IMR-90 (cell line): ENCODE data around the gene SPACA7. TPM values are rescaled to one million over a fixed set of nuclear protein-coding genes. Genes with fewer than 3 reads are reported as not detected.

Source experiments
- ATAC-seq: fragments of 200-7000 bp; cut with Tn5 transposase; 2 replicates; pipeline ENCODE4 v1.9.1; 2020; ENCODE audit warnings: low read depth, mild to moderate bottlenecking, moderate library complexity
- BruUV-seq: library from RNA; stranded (reverse); fragments of 400-500 nt; replicated peaks from 2 replicates; lab custom pipeline; 2021; lab: Mats Ljungman, UMichigan
- CTCF ChIA-PET: fragments of 300-600 bp; formaldehyde crosslinking; extraction: SDS; loops from one replicate; lab custom pipeline; 2021; ENCODE audit warnings: antibody characterized with exemption; lab: Yijun Ruan, JAX
- POLR2A ChIA-PET: fragments of 300-600 bp; sonication (Branson Sonifier 250); formaldehyde crosslinking; loops from one replicate; lab custom pipeline; 2022; ENCODE audit warnings: antibody characterized with exemption; ENCODE audit not compliant: unreplicated experiment; lab: Charles Lee
- DNase-seq: peaks from one replicate; pipeline ENCODE4 v3.0.0; 2013
- H2AFZ ChIP-seq: replicated peaks from 2 replicates; pipeline ENCODE3; 2013; ENCODE audit warnings: low read length, mild to moderate bottlenecking; ENCODE audit not compliant: poor library complexity
- H2AK5ac ChIP-seq: 2 replicates; pipeline ENCODE4 v1.6.1; 2013; ENCODE audit warnings: low read depth, low read length, inconsistent platforms
- H2AK9ac ChIP-seq: replicated peaks from 2 replicates; pipeline ENCODE3; 2013; ENCODE audit warnings: mild to moderate bottlenecking, low read depth, low read length, moderate library complexity; ENCODE audit not compliant: poor library complexity
- H2BK120ac ChIP-seq: 2 replicates; pipeline ENCODE4 v1.6.1; 2013; ENCODE audit warnings: low read depth, low read length, inconsistent platforms
- H2BK15ac ChIP-seq: 3 replicates; pipeline ENCODE4 v1.6.1; 2013; ENCODE audit warnings: low read depth, low read length, inconsistent platforms
- H2BK20ac ChIP-seq: 2 replicates; pipeline ENCODE4 v1.6.1; 2013; ENCODE audit warnings: low read depth, mild to moderate bottlenecking, inconsistent platforms, low read length, moderate library complexity
- H2BK5ac ChIP-seq: 2 replicates; pipeline ENCODE4 v1.6.1; 2013; ENCODE audit warnings: mild to moderate bottlenecking, low read depth, low read length, inconsistent platforms; ENCODE audit not compliant: poor library complexity, severe bottlenecking
- H3K14ac ChIP-seq: replicated peaks from 2 replicates; pipeline ENCODE4 v1.6.1; 2013; ENCODE audit warnings: low read depth, low read length, inconsistent platforms
- H3K18ac ChIP-seq: 2 replicates; pipeline ENCODE4 v1.6.1; 2013; ENCODE audit warnings: low read depth, low read length, control low read depth
- H3K23ac ChIP-seq: 2 replicates; pipeline ENCODE4 v1.6.1; 2013; ENCODE audit warnings: low read depth, low read length, inconsistent platforms
- H3K27ac ChIP-seq: 2 replicates; pipeline ENCODE4 v1.5.1; 2013; ENCODE audit warnings: mild to moderate bottlenecking, control low read depth, low read length; ENCODE audit not compliant: insufficient read depth
- H3K27me3 ChIP-seq: 2 replicates; pipeline ENCODE4 v1.6.1; 2013; ENCODE audit warnings: low read length; ENCODE audit not compliant: control insufficient read depth, insufficient read depth
- H3K36me3 ChIP-seq: 2 replicates; pipeline ENCODE4 v1.6.1; 2013; ENCODE audit warnings: low read length, mixed read lengths; ENCODE audit not compliant: control insufficient read depth, insufficient read depth
- H3K4ac ChIP-seq: 2 replicates; pipeline ENCODE4 v1.6.1; 2013; ENCODE audit warnings: low read depth, low read length, inconsistent platforms
- H3K4me1 ChIP-seq: 2 replicates; pipeline ENCODE4 v1.6.1; 2013; ENCODE audit warnings: low read length, mixed read lengths; ENCODE audit not compliant: control insufficient read depth, insufficient read depth
- H3K4me2 ChIP-seq: 2 replicates; pipeline ENCODE4 v1.6.1; 2013; ENCODE audit warnings: low read depth, mild to moderate bottlenecking, control low read depth, low read length, moderate library complexity
- H3K4me3 ChIP-seq: 2 replicates; pipeline ENCODE4 v1.5.1; 2013; ENCODE audit warnings: low read depth, mild to moderate bottlenecking, control low read depth, low read length, moderate library complexity; ENCODE audit not compliant: insufficient read depth
- H3K56ac ChIP-seq: 2 replicates; pipeline ENCODE4 v1.6.1; 2013; ENCODE audit warnings: low read length, inconsistent platforms; ENCODE audit not compliant: insufficient read depth; ENCODE audit errors: extremely low read depth
- H3K79me1 ChIP-seq, 2 experiments: 2 replicates each; pipeline ENCODE4 v1.6.1; 2013; ENCODE audit warnings: low read length in 2 of 2, inconsistent platforms in 1 of 2, low read depth in 1 of 2
- H3K9ac ChIP-seq: 2 replicates; pipeline ENCODE4 v1.6.1; 2013; ENCODE audit warnings: low read depth, low read length, control low read depth
- H3K9me1 ChIP-seq: 2 replicates; pipeline ENCODE4 v1.6.1; 2013; ENCODE audit warnings: low read length, inconsistent platforms; ENCODE audit not compliant: insufficient read depth
- H3K9me3 ChIP-seq: 2 replicates; pipeline ENCODE4 v1.6.1; 2013; ENCODE audit warnings: low read length; ENCODE audit not compliant: control insufficient read depth, insufficient read depth
- H4K20me1 ChIP-seq: 2 replicates; pipeline ENCODE4 v1.6.1; 2013; ENCODE audit warnings: low read length, inconsistent platforms; ENCODE audit not compliant: insufficient read depth
- H4K5ac ChIP-seq: 2 replicates; pipeline ENCODE4 v1.6.1; 2013; ENCODE audit warnings: mild to moderate bottlenecking, low read depth, low read length, control low read depth
- H4K8ac ChIP-seq, 2 experiments: 2 replicates each; pipeline ENCODE4 v1.6.1; 2013; ENCODE audit warnings: low read depth in 2 of 2, low read length in 2 of 2, control low read depth in 1 of 2, inconsistent platforms in 1 of 2
- H4K91ac ChIP-seq: 2 replicates; pipeline ENCODE4 v1.6.1; 2013; ENCODE audit warnings: low read depth, low read length, inconsistent platforms; ENCODE audit not compliant: insufficient read depth
- BHLHE40 ChIP-seq: fragments of 150-350 bp; IDR thresholded peaks from 2 replicates; pipeline ENCODE4 v1.6.1; 2016; ENCODE audit warnings: mild to moderate bottlenecking, low read depth, low read length
- CEBPB ChIP-seq: IDR thresholded peaks from 2 replicates; pipeline ENCODE4 v1.6.1; 2012; ENCODE audit warnings: low read depth, low read length, improper control_type of control experiment
- CTCF ChIP-seq: conservative IDR thresholded peaks from 2 replicates; pipeline ENCODE4 v1.5.1; 2012; ENCODE audit warnings: mild to moderate bottlenecking, low read depth, low read length, improper control_type of control experiment
- ELK1 ChIP-seq: fragments of 150-350 bp; IDR thresholded peaks from 2 replicates; pipeline ENCODE4 v1.6.1; 2016; ENCODE audit warnings: low read depth, mild to moderate bottlenecking, low read length, moderate library complexity, borderline replicate concordance
- FOS ChIP-seq: fragments of 150-350 bp; IDR thresholded peaks from 2 replicates; pipeline ENCODE4 v1.6.1; 2016; ENCODE audit warnings: low read depth, low read length
- MAFK ChIP-seq: IDR thresholded peaks from 2 replicates; pipeline ENCODE4 v1.6.1; 2012; ENCODE audit warnings: low read depth, low read length, improper control_type of control experiment
- MAZ ChIP-seq: IDR thresholded peaks from 2 replicates; pipeline ENCODE4 v1.6.1; 2012; ENCODE audit warnings: low read depth, mild to moderate bottlenecking, low read length, improper control_type of control experiment, moderate library complexity, borderline replicate concordance
- MXI1 ChIP-seq: IDR thresholded peaks from 2 replicates; pipeline ENCODE4 v1.6.1; 2012; ENCODE audit warnings: low read depth, mild to moderate bottlenecking, low read length, moderate library complexity, borderline replicate concordance
- POLR2A ChIP-seq: IDR thresholded peaks from 2 replicates; pipeline ENCODE4 v1.6.1; 2012; ENCODE audit warnings: mild to moderate bottlenecking, low read depth, low read length
- RAD21 ChIP-seq: IDR thresholded peaks from 2 replicates; pipeline ENCODE4 v1.6.1; 2012; ENCODE audit warnings: low read length, improper control_type of control experiment
- RCOR1 ChIP-seq: IDR thresholded peaks from 2 replicates; pipeline ENCODE4 v1.6.1; 2012; ENCODE audit warnings: mild to moderate bottlenecking, low read length, improper control_type of control experiment; ENCODE audit not compliant: insufficient replicate concordance
- RFX5 ChIP-seq: IDR thresholded peaks from 2 replicates; pipeline ENCODE4 v1.8.0; 2012; ENCODE audit warnings: low read depth, mild to moderate bottlenecking, low read length, moderate library complexity
- USF2 ChIP-seq: fragments of 150-350 bp; IDR thresholded peaks from 2 replicates; pipeline ENCODE4 v1.6.1; 2017; ENCODE audit warnings: mild to moderate bottlenecking, antibody characterized with exemption, low read length, low read depth
- WGBS, 2 experiments: methylation state at CpG; one replicate each; pipeline versions ENCODE4 v1.1.5 to v1.1.7; 2013; ENCODE audit warnings: missing lambda C conversion rate in 2 of 2; ENCODE audit not compliant: insufficient read length in 1 of 2; ENCODE audit errors: extremely low coverage in 2 of 2; 5-methylcytosine and 5-hydroxymethylcytosine counted together
- dilution Hi-C: fragments of 300-500 bp; cut with HindIII; formaldehyde crosslinking; loops from one replicate; pipeline ENCODE4 v1.14.3; 2018; ENCODE audit warnings: low sequenced_read_pairs; ENCODE audit not compliant: unreplicated experiment
- in situ Hi-C: fragments of 300-500 bp; cut with MboI; formaldehyde crosslinking; loops from 3 replicates; pipeline ENCODE4 v1.14.3; 2019; ENCODE audit warnings: low sequenced_read_pairs, inconsistent platforms, mixed read lengths
- intact Hi-C: fragments of 100-400 bp; cut with micrococcal nuclease; formaldehyde crosslinking; loops from 2 replicates; pipeline ENCODE4 v1.10.0; 2022
- polyA plus RNA-seq, 3 experiments: library from polyadenylated mRNA; depleted of rRNA; stranded (reverse); fragments of >200 nt; gene quantifications; 2 replicates each; pipeline ENCODE4 v1.2.3, GENCODE V29; 2012; ENCODE audit warnings: low replicate concordance in 1 of 3
- total RNA-seq: library from RNA; depleted of rRNA; stranded (reverse); fragments of >200 nt; gene quantifications from 2 replicates; pipeline ENCODE4 v1.2.3, GENCODE V29; 2012

SPACA7 gene
- total and polyA plus RNA-seq, 2 of the 4 experiments (the other 2 are of a cell fraction): not detected

DNA sequence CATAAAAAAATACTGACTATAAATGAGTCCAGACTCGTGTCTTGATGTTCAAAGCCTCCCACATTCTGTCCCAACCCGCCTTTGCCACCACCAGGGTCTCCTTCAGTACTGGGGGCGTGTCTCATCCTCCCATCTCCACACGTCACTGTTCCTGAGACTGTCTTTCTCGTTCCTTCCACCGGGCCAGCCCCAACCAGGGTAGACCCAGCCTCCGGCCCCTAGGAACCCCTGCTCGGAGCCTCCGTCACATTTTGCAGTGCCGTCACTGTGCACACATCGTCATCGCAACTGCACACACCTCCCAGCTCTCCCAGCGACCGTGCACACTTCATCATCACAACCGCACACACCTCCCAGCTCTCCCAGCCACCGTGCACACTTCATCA is 73.4 kb downstream of the SPACA7 start:
- no peak overlapping the region for H4K91ac ChIP-seq
- H3K9ac ChIP-seq: no peak overlapping the region
- H3K27ac ChIP-seq: no peak overlapping the region
- H2BK20ac ChIP-seq: no peak overlapping the region
- no peaks in the 10 kb centered on the region for H3K9me3 ChIP-seq
- H3K4me3 ChIP-seq: no peak overlapping the region
- ChIA-PET CTCF (no interaction called here), POLR2A (no interaction called here)
- no peaks in the 10 kb centered on the region for H4K20me1 ChIP-seq
- H3K18ac ChIP-seq: no peak overlapping the region
- no peak overlapping the region for H2AK9ac ChIP-seq
- no peak overlapping the region for H2BK120ac ChIP-seq
- dilution Hi-C loops: no loop called here
- no peaks in the 10 kb centered on the region for H3K9me1 ChIP-seq
- peaks cover 2% of the 10 kb centered on the region; the same call in 1 of the 2 replicates for H3K27me3 ChIP-seq
- 39% methylated on average over 7 of the region's 16 CpGs; no CpG with 5 or more reads in 1 of the 2 experiments for WGBS, 2 experiments
- no peak overlapping the region for H3K14ac ChIP-seq
- H3K56ac ChIP-seq: no peak overlapping the region
- no peak overlapping the region for H2BK5ac ChIP-seq
- H4K8ac ChIP-seq: no peak overlapping the region
- H3K79me1 ChIP-seq: no peaks in the 10 kb centered on the region
- H3K36me3 ChIP-seq: no peaks in the 10 kb centered on the region
- in situ Hi-C loops: no loop called here
- H2AK5ac ChIP-seq: no peak overlapping the region
- ATAC-seq: no peak
- no TSS peak for BruUV-seq
- H4K5ac ChIP-seq: no peak overlapping the region
- no peak overlapping the region for H3K23ac ChIP-seq
- DNase-seq: no peak
- H2BK15ac ChIP-seq: no peak overlapping the region
- H3K4me1 ChIP-seq: no peaks in the 10 kb centered on the region
- no peak overlapping the region for H2AFZ ChIP-seq
- TF ChIP-seq CEBPB: no peak
- no peak for TF ChIP-seq MXI1
- no peak for TF ChIP-seq MAFK
- TF ChIP-seq BHLHE40: no peak
- TF ChIP-seq ELK1: no peak
- no peak for TF ChIP-seq RFX5
- no peak for TF ChIP-seq CTCF
- TF ChIP-seq MAZ: no peak
- no peak for TF ChIP-seq USF2
- TF ChIP-seq POLR2A: no peak
- no peak for TF ChIP-seq FOS
- no peak for TF ChIP-seq RCOR1
- no peak for TF ChIP-seq RAD21
- intact Hi-C loops: loop anchor here (10.0 kb wide), 1 partner anchor 1385 kb away; no protein-coding TSS in a partner anchor
- H3K4me2 ChIP-seq: no peak overlapping the region
- no peak overlapping the region for H3K4ac ChIP-seq
